Rectal smooth muscle tissue (tissue), 1 donor: ENCODE results near the gene UQCC3.
A peak's percentile ranks its signal among the peaks of the same experiment; 100 is the strongest.
"Not testable (repeated sequence)": the region's sequence is repeated elsewhere in the genome, so short reads cannot be mapped to it uniquely, and the experiment has no call there.

Source experiments
- H3K27ac ChIP-seq: one replicate; pipeline ENCODE4 v1.7.0; 2013; ENCODE audit warnings: low read depth, low read length, inconsistent platforms
- H3K27me3 ChIP-seq: one replicate; pipeline ENCODE4 v1.7.0; 2013; ENCODE audit warnings: low read length; ENCODE audit not compliant: control insufficient read depth, insufficient read depth
- H3K36me3 ChIP-seq: one replicate; pipeline ENCODE4 v1.7.0; 2013; ENCODE audit warnings: low read length; ENCODE audit not compliant: control insufficient read depth, insufficient read depth
- H3K4me1 ChIP-seq: one replicate; pipeline ENCODE4 v1.7.0; 2013; ENCODE audit warnings: low read length; ENCODE audit not compliant: control insufficient read depth, insufficient read depth
- H3K4me3 ChIP-seq: one replicate; pipeline ENCODE4 v1.7.0; 2013; ENCODE audit warnings: low read length
- H3K9ac ChIP-seq: one replicate; pipeline ENCODE4 v1.7.0; 2013; ENCODE audit warnings: low read length

UQCC3 gene

DNA sequence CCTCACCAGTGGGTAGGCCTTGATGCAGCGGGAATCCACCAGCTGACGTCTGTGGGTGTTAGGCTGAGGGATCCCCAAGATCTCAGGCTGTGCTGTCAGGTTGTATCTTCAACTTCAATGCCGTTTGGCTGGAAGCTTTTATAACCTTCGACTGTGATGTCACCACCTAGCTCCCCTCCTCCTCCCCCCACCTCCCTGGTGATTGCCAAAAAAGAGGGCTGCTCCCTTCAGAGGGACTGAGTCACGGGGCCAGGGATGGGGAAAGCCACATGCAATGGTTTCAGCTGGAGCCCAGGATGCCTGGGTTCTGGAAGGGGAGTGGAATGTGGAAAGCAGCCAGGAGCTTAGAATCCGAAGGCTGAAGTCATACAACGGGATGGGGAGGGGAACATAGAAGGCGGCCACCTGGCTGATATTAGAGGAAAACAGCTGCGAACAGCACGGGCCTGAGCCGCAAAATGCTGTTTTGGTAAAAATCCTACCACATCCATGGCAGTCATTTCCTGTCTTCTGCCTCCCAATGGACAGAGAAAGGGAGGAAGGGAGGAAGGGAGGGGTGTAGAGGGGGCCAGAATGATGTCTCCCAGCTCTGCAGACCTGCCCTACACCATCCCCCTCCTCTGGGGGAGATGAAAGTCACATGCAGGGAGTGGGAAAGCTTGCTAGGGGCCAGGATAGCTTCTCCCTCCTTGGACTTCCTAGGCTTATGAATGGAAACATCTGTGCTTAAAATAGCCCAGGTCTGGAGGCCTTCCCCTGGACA is 18.1 kb downstream of the UQCC3 start, which contains the start of gene LRRN4CL:
Gene LRRN4CL, minus strand, starts transcription at position 110 of the 763 bp plus-strand sequence. CDS start 1,022 bp downstream, outside the sequence.
- peaks cover 5% of the 10 kb centered on the region for H3K27me3 ChIP-seq
- H3K4me3 ChIP-seq = peak within 1 kb of the TSS; percentile 58
- peak within 1 kb of the TSS; percentile 74 for H3K27ac ChIP-seq
- H3K4me1 ChIP-seq = peaks cover 2% of the 10 kb centered on the region
- H3K36me3 ChIP-seq = peaks cover 14% of the 10 kb centered on the region
- H3K9ac ChIP-seq = no peak within 1 kb of the TSS

GRCh38 chr11:62693624-62694023 is 22.2 kb downstream of the UQCC3 start:
- H3K36me3 ChIP-seq = peaks cover 14% of the 10 kb centered on the region
- H3K4me3 ChIP-seq, H3K27me3 ChIP-seq, H3K4me1 ChIP-seq, H3K9ac ChIP-seq, H3K27ac ChIP-seq: not testable (repeated sequence)

DNA sequence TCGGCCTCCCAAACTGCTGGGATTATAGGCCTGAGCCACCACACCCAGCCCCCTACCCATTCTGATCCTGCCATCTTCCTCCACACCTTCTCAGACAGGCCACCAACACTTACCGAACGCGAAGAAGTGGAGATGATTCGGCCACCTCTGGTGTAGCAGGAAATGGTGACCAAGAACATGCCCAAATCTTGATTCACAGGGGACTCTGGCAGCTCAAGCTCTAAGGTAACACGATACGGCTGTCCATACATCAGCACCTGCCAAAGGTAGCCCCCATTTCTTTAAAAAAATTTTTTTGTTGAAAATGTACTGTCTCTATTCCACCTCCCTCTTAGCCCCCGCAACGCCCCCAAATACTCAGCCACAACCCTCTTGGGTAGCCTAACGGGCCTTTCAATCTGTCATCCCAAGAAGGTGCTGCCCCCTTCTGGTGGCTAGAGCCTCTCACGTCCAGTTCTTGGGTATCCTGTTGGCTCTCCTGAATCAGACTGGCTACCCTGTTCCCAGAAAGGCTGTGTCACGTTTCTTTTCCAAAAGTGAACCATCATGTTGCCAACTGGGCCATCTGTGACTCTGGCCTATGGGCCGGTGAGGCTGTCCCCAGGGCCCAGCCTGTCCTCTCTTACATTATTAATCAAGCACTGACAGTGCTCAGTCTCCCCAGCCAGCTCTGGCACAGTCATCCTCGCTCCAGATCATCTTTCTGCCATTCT is 23.1 kb downstream of the UQCC3 start:
- no peak overlapping the region for H3K9ac ChIP-seq
- peaks cover 14% of the 10 kb centered on the region for H3K36me3 ChIP-seq
- no peak overlapping the region for H3K27ac ChIP-seq
- no peak overlapping the region for H3K4me3 ChIP-seq
- no peaks in the 10 kb centered on the region for H3K4me1 ChIP-seq
- H3K27me3 ChIP-seq = no peaks in the 10 kb centered on the region

- no peaks in the 10 kb centered on the region for H3K27me3 ChIP-seq
Observed at GRCh38 chr11:62702246-62702645, 30.8 kb downstream of the UQCC3 start.

DNA sequence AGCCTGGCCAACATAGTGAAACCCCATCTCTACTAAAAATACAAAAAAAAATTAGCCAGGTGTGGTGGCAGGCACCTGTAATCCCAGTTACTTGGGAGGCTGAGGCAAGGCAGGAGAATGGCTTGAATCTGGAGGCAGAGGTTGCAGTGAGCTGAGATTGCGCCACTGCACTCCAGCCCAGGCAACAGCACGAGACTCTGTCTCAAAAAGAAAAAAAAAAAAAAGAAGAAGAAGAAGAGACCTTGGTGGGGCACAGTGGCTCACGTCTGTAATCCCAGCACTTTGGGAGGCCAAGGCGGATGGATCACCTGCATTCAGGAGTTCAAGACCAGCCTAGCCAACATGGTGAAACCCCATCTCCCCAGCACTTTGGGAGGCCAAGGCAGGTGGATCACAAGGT is 32.4 kb downstream of the UQCC3 start:
- H3K4me1 ChIP-seq = peaks cover 12% of the 10 kb centered on the region
- not testable (repeated sequence) for H3K9ac ChIP-seq, H3K4me3 ChIP-seq, H3K36me3 ChIP-seq, H3K27me3 ChIP-seq, H3K27ac ChIP-seq

More at GRCh38 chr11:62702246-62702645, 30.8 kb downstream of the UQCC3 start:
- Histone ChIP-seq H3K4me1 (peaks cover 7% of the 10 kb centered on the region), H3K27ac (no peak overlapping the region), H3K9ac (no peak overlapping the region), H3K4me3 (no peak overlapping the region), H3K36me3 (no peaks in the 10 kb centered on the region)

DNA sequence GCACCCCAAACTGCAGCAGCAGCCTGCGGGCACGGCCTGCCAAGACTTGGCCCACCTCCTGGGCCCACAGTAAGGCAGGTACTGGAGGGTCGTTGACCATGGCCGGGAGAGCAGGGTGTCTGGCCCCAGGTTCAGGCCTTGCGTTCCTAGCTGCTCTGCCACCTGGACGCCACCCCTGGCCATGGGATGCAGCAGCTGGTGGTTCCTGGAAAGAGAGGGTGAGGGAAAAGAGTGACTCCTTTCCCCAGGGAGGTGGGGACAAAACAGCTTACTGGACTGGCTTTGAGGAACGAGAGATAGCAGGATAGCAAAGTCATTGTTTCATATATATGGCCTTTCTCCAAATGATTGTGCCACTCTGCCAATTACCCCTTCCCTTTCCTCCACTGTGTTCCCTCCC is 33.9 kb downstream of the UQCC3 start:
- peaks cover 17% of the 10 kb centered on the region for H3K4me1 ChIP-seq

DNA sequence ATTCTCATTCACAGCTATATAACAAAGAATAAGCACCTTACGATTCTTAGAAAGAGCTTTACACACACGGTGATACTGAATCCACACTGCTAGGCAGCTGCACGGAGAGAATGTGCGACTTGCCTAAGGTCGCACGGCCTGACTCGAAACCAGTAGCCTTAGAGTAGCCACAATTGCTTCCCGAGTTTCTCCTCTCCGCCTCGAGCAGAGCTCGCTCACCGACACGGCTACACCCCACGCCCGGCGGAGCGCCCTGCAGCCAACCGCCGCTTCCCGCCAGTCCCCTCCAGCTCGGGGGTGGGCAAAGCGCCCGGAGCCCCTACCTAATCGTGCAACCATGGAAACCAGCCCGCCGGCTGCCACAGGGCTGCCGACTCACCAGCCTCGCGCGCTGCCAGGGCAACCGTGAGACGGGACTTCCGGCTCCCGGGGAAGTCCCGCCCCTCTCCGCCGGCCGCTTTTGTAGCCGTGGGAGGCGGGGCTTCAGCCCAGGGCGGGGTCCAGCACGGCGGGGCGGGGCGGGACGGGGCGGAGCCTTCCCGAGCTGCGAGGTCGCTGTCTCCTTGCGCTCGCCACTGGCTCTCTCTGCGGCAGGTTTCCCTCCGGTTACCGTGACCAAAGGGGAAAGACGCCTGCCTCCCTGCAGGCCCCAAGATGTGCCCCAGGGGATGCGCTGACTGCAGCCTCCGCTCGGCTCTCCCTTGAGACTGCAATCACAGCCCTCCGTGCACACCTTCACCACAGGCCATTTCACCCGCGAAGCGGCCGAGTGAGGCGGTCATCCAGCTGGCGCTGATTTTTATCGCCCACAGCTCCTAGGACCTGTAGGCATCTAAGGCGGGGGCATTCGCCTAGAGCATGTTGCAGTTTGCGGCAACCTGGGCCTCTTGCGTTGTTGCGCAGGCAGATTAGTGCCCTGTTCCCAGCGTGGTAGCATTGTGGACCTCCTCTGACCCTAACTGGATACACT is 34.7 kb downstream of the UQCC3 start:
- Histone ChIP-seq H3K4me1 (peaks cover 17% of the 10 kb centered on the region), H3K36me3 (no peaks in the 10 kb centered on the region), H3K9ac (peak overlapping the region; percentile 53), H3K4me3 (peak overlapping the region; percentile 91), H3K27me3 (no peaks in the 10 kb centered on the region), H3K27ac (peak overlapping the region; percentile 87)

More for the DNA sequence above, 33.9 kb downstream of the UQCC3 start:
- Histone ChIP-seq H3K9ac (peak overlapping the region; percentile 29), H3K4me3 (peak overlapping the region; percentile 91), H3K27me3 (no peaks in the 10 kb centered on the region), H3K36me3 (no peaks in the 10 kb centered on the region), H3K27ac (peak overlapping the region; percentile 71)

DNA sequence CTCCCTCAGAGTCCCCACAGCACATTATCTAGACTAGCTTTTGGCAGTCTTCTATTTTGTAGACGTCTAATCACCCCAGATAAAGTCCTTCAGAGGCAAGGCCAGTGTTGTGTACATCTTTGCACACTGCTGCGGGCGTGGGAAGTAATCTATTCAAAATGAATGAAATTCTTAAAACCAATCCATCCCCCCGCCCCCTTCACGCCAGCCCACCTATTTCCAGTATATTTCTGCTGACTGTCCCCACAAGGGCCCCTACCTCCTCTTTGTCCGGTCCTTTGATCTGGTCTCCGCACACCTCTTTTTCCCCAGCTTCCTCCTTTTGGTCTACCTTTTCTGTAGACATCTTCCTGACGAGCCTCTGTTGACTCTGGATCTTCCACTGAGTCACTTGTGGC is 35.4 kb downstream of the UQCC3 start:
- H3K4me3 ChIP-seq = peak overlapping the region; percentile 87
- H3K9ac ChIP-seq = peak overlapping the region; percentile 53
- peaks cover 17% of the 10 kb centered on the region for H3K4me1 ChIP-seq

DNA sequence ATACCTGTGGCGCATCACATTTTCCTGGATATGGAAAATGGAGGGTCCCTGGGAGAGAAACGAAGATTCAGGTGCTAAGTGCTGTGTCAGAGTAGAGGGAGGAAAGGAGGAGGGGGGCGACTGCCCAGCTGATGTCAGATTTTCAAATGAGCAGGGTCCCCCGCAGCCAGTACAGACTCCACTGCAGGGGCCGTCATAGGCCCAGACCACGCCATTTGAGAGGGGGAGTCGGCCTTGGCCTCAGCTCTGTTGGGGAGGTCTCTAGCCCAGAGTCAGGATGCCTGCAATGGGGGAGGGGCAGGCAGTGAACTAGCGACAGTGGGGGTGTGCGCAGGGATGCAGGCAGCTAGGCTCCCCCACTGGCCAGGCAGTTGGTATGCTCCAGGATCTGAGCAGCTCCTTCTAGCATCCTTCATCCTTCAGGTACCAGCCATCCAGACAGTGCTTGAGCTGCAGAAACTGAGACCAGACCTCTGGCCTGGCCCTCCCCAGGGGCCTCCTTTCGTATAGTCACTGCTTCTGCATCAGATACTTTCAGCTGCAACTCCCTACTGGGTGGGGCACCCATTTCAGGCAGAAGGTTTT is 35.9 kb downstream of the UQCC3 start, which contains the start of the genes BSCL2 and GNG3:
Gene BSCL2, minus strand, starts transcription at position 148 of the 585 bp plus-strand sequence. CDS start 229 bp downstream, outside the sequence.
Gene GNG3, plus strand, starts transcription at position 400 of the 585 bp plus-strand sequence. CDS start 620 bp downstream, outside the sequence.
- no peaks in the 10 kb centered on the region for H3K27me3 ChIP-seq
- H3K4me1 ChIP-seq = peaks cover 17% of the 10 kb centered on the region
- peak within 1 kb of the TSS; percentile 87 for H3K27ac ChIP-seq
- peak within 1 kb of the TSS; percentile 53 for H3K9ac ChIP-seq
- H3K36me3 ChIP-seq = peaks cover 4% of the 10 kb centered on the region
- H3K4me3 ChIP-seq = peak within 1 kb of the TSS; percentile 91

More for the DNA sequence above, 35.4 kb downstream of the UQCC3 start:
- Histone ChIP-seq H3K27ac (peak overlapping the region; percentile 87), H3K27me3 (no peaks in the 10 kb centered on the region), H3K36me3 (no peaks in the 10 kb centered on the region)

GRCh38 chr11:62708392-62708791 is 36.9 kb downstream of the UQCC3 start:
- no peak overlapping the region for H3K27ac ChIP-seq
- H3K36me3 ChIP-seq = peaks cover 7% of the 10 kb centered on the region
- H3K4me3 ChIP-seq = peak overlapping the region; percentile 91
- peaks cover 17% of the 10 kb centered on the region for H3K4me1 ChIP-seq
- H3K9ac ChIP-seq = peak overlapping the region; percentile 82
- no peaks in the 10 kb centered on the region for H3K27me3 ChIP-seq

DNA sequence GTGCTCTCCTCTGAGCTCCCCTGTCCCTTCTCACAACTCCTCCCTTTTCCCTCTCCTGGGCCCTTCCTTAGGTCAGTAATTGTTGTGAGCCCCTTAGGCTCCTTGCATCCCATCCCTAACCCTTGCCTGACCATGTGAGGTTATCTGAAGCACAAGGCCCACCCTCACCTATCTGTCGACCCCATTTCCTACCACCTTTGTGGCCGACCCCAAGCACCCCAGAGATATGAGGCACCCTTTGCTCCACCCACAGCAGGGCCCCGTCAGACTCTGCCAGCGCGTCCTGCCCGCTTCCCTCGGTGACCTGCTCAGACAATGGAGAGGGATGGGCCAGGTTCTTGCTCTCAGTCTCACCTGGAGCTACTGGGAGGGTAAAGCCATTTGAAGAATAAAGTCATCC is 37.3 kb downstream of the UQCC3 start:
- H3K9ac ChIP-seq = peak overlapping the region; percentile 82
- peak overlapping the region; percentile 91 for H3K4me3 ChIP-seq
- H3K27me3 ChIP-seq = no peaks in the 10 kb centered on the region
- H3K36me3 ChIP-seq = peaks cover 8% of the 10 kb centered on the region
- peaks cover 17% of the 10 kb centered on the region for H3K4me1 ChIP-seq
- H3K27ac ChIP-seq = peak overlapping the region; percentile 78
